Measurements from ENCODE around the gene ABCA3.

The ABCA3 gene

GRCh38 chr16:2282262-2282661 lies 58.3 kb downstream of the ABCA3 start:
- no peak for DNase-seq (ENCODE audit: low read depth)
- no peak overlapping the region for H3K4me3 ChIP-seq (ENCODE audit: control insufficient read depth, low read depth, low read length)
- no peak for TF ChIP-seq CTCF (conservative IDR thresholded peaks at IDR 0.05; ENCODE audit: control insufficient read depth, insufficient read depth, low read depth, low read length)

GRCh38 chr16:2280981-2281542 lies 59.5 kb downstream of the ABCA3 start:
- TF ChIP-seq CTCF (conservative IDR thresholded peaks at IDR 0.05; ENCODE audit: control insufficient read depth, insufficient read depth, low read depth, low read length), result no peak
- DNase-seq (ENCODE audit: low read depth), result no peak
- H3K4me3 ChIP-seq (ENCODE audit: control insufficient read depth, low read depth, low read length), result no peak overlapping the region

GRCh38 chr16:2280461-2280860 lies 60.1 kb downstream of the ABCA3 start:
- H3K4me3 ChIP-seq (ENCODE audit: control insufficient read depth, low read depth, low read length), result no peak overlapping the region
- no peak for TF ChIP-seq CTCF (conservative IDR thresholded peaks at IDR 0.05; ENCODE audit: control insufficient read depth, insufficient read depth, low read depth, low read length)
- DNase-seq (ENCODE audit: low read depth), result no peak

- DNase-seq (ENCODE audit: low read depth), result no peak
- no peak overlapping the region for H3K4me3 ChIP-seq (ENCODE audit: control insufficient read depth, low read depth, low read length)
- no peak for TF ChIP-seq CTCF (conservative IDR thresholded peaks at IDR 0.05; ENCODE audit: control insufficient read depth, insufficient read depth, low read depth, low read length)
Observed at GRCh38 chr16:2278956-2279800, 61.4 kb downstream of the ABCA3 start.

GRCh38 chr16:2278272-2278608 lies 62.3 kb downstream of the ABCA3 start:
- TF ChIP-seq CTCF (conservative IDR thresholded peaks at IDR 0.05; ENCODE audit: control insufficient read depth, insufficient read depth, low read depth, low read length), result no peak
- no peak for DNase-seq (ENCODE audit: low read depth)
- no peak overlapping the region for H3K4me3 ChIP-seq (ENCODE audit: control insufficient read depth, low read depth, low read length)

- no peak overlapping the region for H3K4me3 ChIP-seq (ENCODE audit: control insufficient read depth, low read depth, low read length)
- DNase-seq (ENCODE audit: low read depth), result no peak
- no peak for TF ChIP-seq CTCF (conservative IDR thresholded peaks at IDR 0.05; ENCODE audit: control insufficient read depth, insufficient read depth, low read depth, low read length)
Observed at GRCh38 chr16:2277466-2278271, 62.9 kb downstream of the ABCA3 start.
